GM12865 (cell line): ENCODE results near the gene PRKCE.

Experiments used
- DNase-seq: peaks from one replicate; pipeline ENCODE4 v3.0.0; 2010; ENCODE audit warnings: low read depth
- H3K4me3 ChIP-seq: 2 replicates; pipeline ENCODE4 v1.5.1; 2011; ENCODE audit warnings: mild to moderate bottlenecking, low read depth, low read length, control low read depth
- CTCF ChIP-seq: IDR thresholded peaks from 2 replicates; pipeline ENCODE4 v1.5.1; 2011; ENCODE audit warnings: low read length, control low read depth, low read depth, inconsistent platforms; ENCODE audit not compliant: insufficient read depth; ENCODE audit errors: missing control alignments

Gene PRKCE

GRCh38 chr2:46136481-46136880 is 485.0 kb downstream of the PRKCE start:
- no peak for DNase-seq
- TF ChIP-seq CTCF = no peak
- no peak overlapping the region for H3K4me3 ChIP-seq

GRCh38 chr2:46136953-46137352 is 485.5 kb downstream of the PRKCE start:
- DNase-seq = no peak
- no peak for TF ChIP-seq CTCF
- H3K4me3 ChIP-seq = no peak overlapping the region

- TF ChIP-seq CTCF = no peak
- no peak for DNase-seq
- H3K4me3 ChIP-seq = no peak overlapping the region
Observed at GRCh38 chr2:46142546-46143428, 491.3 kb downstream of the PRKCE start.

- no peak overlapping the region for H3K4me3 ChIP-seq
- DNase-seq = no peak
- TF ChIP-seq CTCF = no peak
Observed at GRCh38 chr2:46143429-46144132, 492.1 kb downstream of the PRKCE start.

- DNase-seq = no peak
- TF ChIP-seq CTCF = no peak
- no peak overlapping the region for H3K4me3 ChIP-seq
Observed at GRCh38 chr2:46144133-46144800, 492.8 kb downstream of the PRKCE start.

- no peak overlapping the region for H3K4me3 ChIP-seq
- no peak for DNase-seq
- no peak for TF ChIP-seq CTCF
Observed at GRCh38 chr2:46145017-46145416, 493.5 kb downstream of the PRKCE start.
